Brain microvascular endothelial cell (primary cell): ENCODE measurements around the gene CYFIP1.

ENCODE experiments used
- DNase-seq: peaks from one replicate; pipeline ENCODE4 v3.0.0-alpha.2; 2020
- H3K27ac ChIP-seq: fragments of 250-450 bp; sonication (Bioruptor Pico); 2 replicates; pipeline ENCODE4 v1.5.1; 2020; ENCODE audit warnings: mild to moderate bottlenecking, moderate library complexity
- H3K27me3 ChIP-seq: fragments of 250-450 bp; sonication (Bioruptor Pico); replicated peaks from 2 replicates; pipeline ENCODE4 v1.5.1; 2020; ENCODE audit warnings: mild to moderate bottlenecking
- H3K36me3 ChIP-seq: fragments of 250-450 bp; sonication (Bioruptor Pico); replicated peaks from 2 replicates; pipeline ENCODE4 v1.5.1; 2020; ENCODE audit warnings: mild to moderate bottlenecking
- H3K4me3 ChIP-seq: 2 replicates; pipeline ENCODE4 v1.5.1; 2011; ENCODE audit warnings: low read depth, mild to moderate bottlenecking, control low read depth, low read length, moderate library complexity
- CTCF ChIP-seq: IDR thresholded peaks from 2 replicates; pipeline ENCODE4 v1.5.1; 2011; ENCODE audit warnings: low read depth, mild to moderate bottlenecking, moderate library complexity, low read length, control low read depth, inconsistent platforms; ENCODE audit errors: missing control alignments
- in situ Hi-C: cut with HindIII; loops from 2 replicates; pipeline ENCODE4 v1.10.0; 2017; ENCODE audit warnings: low sequenced_read_pairs, low pct_ligation_motif_present

The CYFIP1 gene

GRCh38 chr15:22963641-22964040, 16.5 kb downstream of the CYFIP1 start:
- DNase-seq: no peak
- Histone ChIP-seq H3K4me3 (no peak overlapping the region), H3K27ac (peak overlapping the region; percentile 55)

DNA sequence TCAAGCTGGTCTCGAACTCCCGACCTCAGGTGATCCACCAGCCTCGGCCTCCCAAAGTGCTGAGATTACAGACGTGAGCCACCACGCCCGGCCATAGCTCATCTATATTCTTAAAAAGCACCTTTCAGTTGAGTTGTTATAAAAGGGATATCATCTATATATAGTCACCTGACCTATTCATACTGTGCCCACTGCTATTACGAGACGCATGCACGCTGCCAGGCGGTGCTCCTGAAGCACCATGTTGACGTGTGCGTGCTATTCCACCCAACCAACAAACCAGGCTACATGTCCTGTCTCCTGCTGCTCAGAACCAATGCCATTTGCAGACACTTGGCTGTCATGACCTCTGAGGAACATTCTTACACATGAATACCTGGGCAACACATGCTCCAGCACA, 17.6 kb downstream of the CYFIP1 start:
- no peak for DNase-seq
- no peak overlapping the region for H3K4me3 ChIP-seq
- H3K27ac ChIP-seq: no peak overlapping the region
- no peaks in the 10 kb centered on the region for H3K36me3 ChIP-seq
- in situ Hi-C loops: no loop called here
- no peak for TF ChIP-seq CTCF
- no peaks in the 10 kb centered on the region for H3K27me3 ChIP-seq

More at GRCh38 chr15:22963641-22964040, 16.5 kb downstream of the CYFIP1 start:
- H3K27me3 ChIP-seq: no peaks in the 10 kb centered on the region
- in situ Hi-C loops: no loop called here
- no peaks in the 10 kb centered on the region for H3K36me3 ChIP-seq
- no peak for TF ChIP-seq CTCF

DNA sequence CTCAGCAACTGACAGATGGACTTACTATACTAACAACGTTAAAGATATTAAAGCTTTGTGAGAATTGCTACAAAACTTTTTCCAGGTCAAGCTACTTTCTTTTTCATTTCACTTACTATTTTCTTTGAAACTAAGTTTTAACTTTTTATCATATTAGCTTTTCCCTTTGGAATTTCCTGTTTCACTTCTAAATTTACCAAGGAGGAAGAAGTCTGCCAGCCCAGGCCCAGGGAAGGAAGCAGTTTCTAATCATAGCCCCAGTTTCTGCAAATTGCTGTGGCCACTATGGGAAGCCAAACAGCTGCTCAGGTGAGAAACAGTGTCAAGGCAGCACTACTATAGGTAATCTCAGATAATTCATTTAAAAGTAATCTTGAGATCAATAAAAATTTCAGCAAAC, 18.4 kb downstream of the CYFIP1 start:
- Histone ChIP-seq H3K27me3 (no peaks in the 10 kb centered on the region), H3K4me3 (no peak overlapping the region), H3K36me3 (no peaks in the 10 kb centered on the region), H3K27ac (peak overlapping the region; percentile 20)
- no peak for TF ChIP-seq CTCF
- DNase-seq: no peak
- in situ Hi-C loops: no loop called here

DNA sequence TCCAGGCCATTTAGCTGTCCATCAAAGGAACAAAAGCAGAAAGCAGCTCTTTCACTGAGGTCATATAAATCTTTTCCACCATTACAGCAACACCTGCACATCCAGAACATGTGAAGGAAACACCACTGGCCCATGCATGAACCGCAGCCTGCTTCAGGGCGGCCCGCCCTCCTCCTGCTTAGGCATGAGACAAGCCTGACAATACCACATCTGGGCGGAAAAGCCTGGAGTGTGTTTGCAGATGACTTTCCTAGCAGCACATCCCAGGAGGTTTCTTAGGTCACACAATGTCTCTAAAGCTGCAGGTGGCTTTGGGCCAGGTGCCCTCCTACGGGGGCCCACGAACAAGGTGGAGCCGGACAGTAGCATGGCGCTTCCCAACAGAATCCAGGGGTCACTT, 19.6 kb downstream of the CYFIP1 start:
- Histone ChIP-seq H3K27me3 (no peaks in the 10 kb centered on the region), H3K27ac (no peak overlapping the region), H3K4me3 (no peak overlapping the region), H3K36me3 (no peaks in the 10 kb centered on the region)
- DNase-seq: no peak
- no peak for TF ChIP-seq CTCF
- in situ Hi-C loops: no loop called here

GRCh38 chr15:22960126-22960525, 20.0 kb downstream of the CYFIP1 start:
- no peak overlapping the region for H3K27ac ChIP-seq
- H3K4me3 ChIP-seq: no peak overlapping the region
- no peaks in the 10 kb centered on the region for H3K36me3 ChIP-seq
- no peak for DNase-seq
- no peak for TF ChIP-seq CTCF
- in situ Hi-C loops: no loop called here
- no peaks in the 10 kb centered on the region for H3K27me3 ChIP-seq

DNA sequence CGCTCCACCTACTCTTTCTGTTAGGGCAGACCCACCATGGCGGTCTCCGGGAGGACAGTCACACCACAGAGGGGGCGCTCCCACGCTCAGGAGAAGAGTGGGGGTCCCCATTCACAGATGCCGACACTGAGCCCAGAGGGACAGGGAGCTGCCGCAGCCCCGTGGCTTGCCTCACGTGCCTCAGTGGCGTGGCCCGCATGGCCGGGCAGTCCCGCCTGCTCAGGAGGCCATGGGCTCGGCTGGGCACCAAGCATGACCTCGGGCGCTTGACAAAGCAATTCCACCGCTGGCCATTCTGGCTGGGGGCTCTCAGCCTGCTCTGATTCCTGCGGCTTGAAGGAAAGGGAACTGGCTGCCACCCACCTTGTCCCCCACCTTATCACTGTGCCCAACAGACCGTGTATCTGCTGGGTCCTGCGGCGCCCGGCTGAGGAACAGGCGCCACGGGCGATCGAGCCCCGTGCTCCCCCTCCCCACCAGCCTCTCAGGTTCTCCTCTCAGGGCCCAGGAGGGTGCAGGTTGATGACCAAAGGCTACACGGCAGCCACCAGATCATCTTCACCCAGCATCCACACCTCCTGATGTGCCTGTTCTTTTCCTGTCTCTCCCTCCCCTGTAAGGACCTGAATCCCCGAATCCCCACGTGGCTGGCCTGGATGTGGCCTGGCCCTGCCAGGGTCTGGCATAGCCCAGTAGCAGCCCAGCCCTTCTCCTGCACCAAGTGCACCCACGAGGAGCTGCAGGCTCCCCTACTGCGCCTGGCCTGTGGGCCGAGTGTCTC, 20.7 kb downstream of the CYFIP1 start:
- TF ChIP-seq CTCF: no peak
- no peak for DNase-seq
- no peak overlapping the region for H3K4me3 ChIP-seq
- in situ Hi-C loops: no loop called here
- no peaks in the 10 kb centered on the region for H3K36me3 ChIP-seq
- no peaks in the 10 kb centered on the region for H3K27me3 ChIP-seq
- no peak overlapping the region for H3K27ac ChIP-seq
